Gastroesophageal sphincter (tissue), 4 donors: Measurements from ENCODE around the gene GZMH. TPM values are rescaled to one million over a fixed set of nuclear protein-coding genes. Genes with fewer than 3 reads are reported as not detected.

ENCODE experiments used
- ATAC-seq: fragments of 150-250 bp; one replicate; pipeline ENCODE4 v1.9.1; 2016; ENCODE audit warnings: mild to moderate bottlenecking, moderate library complexity
- H3K27ac ChIP-seq, 4 donors: fragments of 200-600 bp; sonication (generic) in 3 of 4; 1 replicate in 3 of 4; 2 replicates in 1 of 4; pipeline ENCODE4 v1.5.1; 2016 to 2019
- H3K27me3 ChIP-seq: fragments of 200-600 bp; sonication (generic); one replicate; pipeline ENCODE4 v1.5.1; 2019
- H3K36me3 ChIP-seq, 2 donors: fragments of 200-600 bp; sonication (generic); one replicate each; pipeline ENCODE4 v1.5.1; 2019; ENCODE audit warnings: control low read depth in 1 of 2
- H3K4me1 ChIP-seq, 3 donors: fragments of 200-600 bp; sonication (generic); 1 replicate in 2 of 3; 2 replicates in 1 of 3; pipeline ENCODE4 v1.5.1; 2016 to 2019; ENCODE audit warnings: control low read depth in 2 of 3
- H3K4me3 ChIP-seq, 2 donors: fragments of 200-600 bp; sonication (generic); one replicate each; pipeline ENCODE4 v1.5.1; 2019; ENCODE audit warnings: mild to moderate bottlenecking in 1 of 2, moderate library complexity in 1 of 2
- H3K9me3 ChIP-seq, 3 donors: fragments of 200-600 bp; sonication (generic); one replicate each; pipeline ENCODE4 v1.5.1; 2017 to 2019; ENCODE audit warnings: control low read depth in 2 of 3
- CTCF ChIP-seq, 4 experiments: fragments of 200-600 bp in 2 of 4; fragments of 450-650 bp in 2 of 4; sonication (generic) in 1 of 4; IDR thresholded peaks; one replicate each; pipeline ENCODE4 v1.5.1; 2017 to 2019; ENCODE audit warnings: antibody characterized with exemption in 4 of 4, mild to moderate bottlenecking in 2 of 4, moderate library complexity in 2 of 4
- EP300 ChIP-seq: sonication (generic); formaldehyde crosslinking; IDR thresholded peaks from one replicate; pipeline ENCODE4 v1.6.1; 2017; ENCODE audit warnings: antibody characterized with exemption, mild to moderate bottlenecking
- POLR2A ChIP-seq, 2 donors: fragments of 450-650 bp; IDR thresholded peaks; one replicate each; pipeline ENCODE4 v1.6.1; 2017; ENCODE audit warnings: antibody characterized with exemption in 2 of 2, mild to moderate bottlenecking in 2 of 2, moderate library complexity in 1 of 2
- POLR2AphosphoS5 ChIP-seq: sonication (generic); formaldehyde crosslinking; IDR thresholded peaks from one replicate; pipeline ENCODE4 v1.6.1; 2017; ENCODE audit warnings: antibody characterized with exemption
- WGBS, 2 donors: methylation state at CpG; one replicate each; pipeline ENCODE4 v1.1.5; 2018; ENCODE audit warnings: low coverage in 1 of 2; 5-methylcytosine and 5-hydroxymethylcytosine counted together
- total RNA-seq, 4 donors: library from RNA; depleted of rRNA; stranded (reverse); fragments of >200 nt; gene quantifications; one replicate each; pipeline ENCODE4 v1.1.0, GENCODE V29; 2016

GZMH gene
- total RNA-seq, 4 donors from 2014 or later = 0.81 TPM; not detected in 3

- Histone ChIP-seq H3K36me3 (no peaks in the 10 kb centered on the region), H3K27ac (no peak overlapping the region), H3K27me3 (no peaks in the 10 kb centered on the region), H3K4me3 (no peak overlapping the region), H3K9me3 (no peaks in the 10 kb centered on the region), H3K4me1 (no peaks in the 10 kb centered on the region)
- WGBS, 2 donors = 36 to 86% methylated on average over 1 to 3 of the region's 3 CpGs
- ATAC-seq = no peak
- no peak for TF ChIP-seq POLR2AphosphoS5
- TF ChIP-seq EP300 = no peak
- TF ChIP-seq CTCF (IDR thresholded peaks at IDR 0.05) = no peak
- TF ChIP-seq POLR2A (IDR thresholded peaks at IDR 0.05) = no peak
Observed at GRCh38 chr14:24630087-24630871, 20.8 kb upstream of the GZMH start.

GRCh38 chr14:24629521-24629920 is 20.0 kb upstream of the GZMH start:
- Histone ChIP-seq H3K4me3 (no peak overlapping the region), H3K36me3 (no peaks in the 10 kb centered on the region), H3K9me3 (no peaks in the 10 kb centered on the region), H3K27me3 (no peaks in the 10 kb centered on the region), H3K27ac (no peak overlapping the region), H3K4me1 (no peaks in the 10 kb centered on the region)
- 84 to 86% methylated on average over 6 of the region's 6 CpGs for WGBS, 2 donors
- ATAC-seq = no peak
- TF ChIP-seq CTCF (IDR thresholded peaks at IDR 0.05) (no peak), POLR2AphosphoS5 (no peak), EP300 (no peak), POLR2A (IDR thresholded peaks at IDR 0.05) (no peak)

GRCh38 chr14:24613747-24614146 is 4.3 kb upstream of the GZMH start:
- WGBS, 2 donors = 33 to 83% methylated on average over 1 to 2 of the region's 2 CpGs

GRCh38 chr14:24613241-24613640 is 3.8 kb upstream of the GZMH start:
- Histone ChIP-seq H3K27ac (no peak overlapping the region), H3K4me3 (no peak overlapping the region), H3K27me3 (peaks cover 6% of the 10 kb centered on the region), H3K36me3 (no peaks in the 10 kb centered on the region), H3K9me3 (peaks cover 0 to 9% (median 0%) of the 10 kb centered on the region in 3 donors), H3K4me1 (no peaks in the 10 kb centered on the region)
- TF ChIP-seq POLR2AphosphoS5 = no peak
- TF ChIP-seq EP300 = no peak
- no peak for TF ChIP-seq CTCF (IDR thresholded peaks at IDR 0.05)
- no peak for TF ChIP-seq POLR2A (IDR thresholded peaks at IDR 0.05)
- WGBS, 2 donors = 14 to 63% methylated on average over 1 of the region's 1 CpG
- no peak for ATAC-seq

More at GRCh38 chr14:24613747-24614146, 4.3 kb upstream of the GZMH start:
- Histone ChIP-seq H3K27ac (no peak overlapping the region), H3K9me3 (peaks cover 0 to 14% (median 0%) of the 10 kb centered on the region in 3 donors), H3K4me1 (no peaks in the 10 kb centered on the region), H3K36me3 (no peaks in the 10 kb centered on the region), H3K27me3 (peaks cover 6% of the 10 kb centered on the region), H3K4me3 (no peak overlapping the region)
- TF ChIP-seq EP300 (no peak), POLR2AphosphoS5 (no peak), POLR2A (IDR thresholded peaks at IDR 0.05) (no peak), CTCF (IDR thresholded peaks at IDR 0.05) (no peak)
- ATAC-seq = no peak

GRCh38 chr14:24612196-24612595 is 2.7 kb upstream of the GZMH start:
- no peak overlapping the region for H3K27ac ChIP-seq
- H3K36me3 ChIP-seq = no peaks in the 10 kb centered on the region
- no peak for ATAC-seq
- peaks cover 0 to 6% (median 0%) of the 10 kb centered on the region in 3 donors for H3K9me3 ChIP-seq
- no peak overlapping the region for H3K4me3 ChIP-seq
- no peaks in the 10 kb centered on the region for H3K4me1 ChIP-seq
- TF ChIP-seq POLR2A (IDR thresholded peaks at IDR 0.05) = no peak
- no peak for TF ChIP-seq EP300
- peaks cover 6% of the 10 kb centered on the region for H3K27me3 ChIP-seq
